CD14-positive monocyte (primary cell): Measurements from ENCODE around the gene PLVAP. TPM values are rescaled to one million over a fixed set of nuclear protein-coding genes. Genes with fewer than 3 reads are reported as not detected.

Experiments
- DNase-seq, 3 donors: peaks; one replicate each; pipeline ENCODE4 v3.0.0-alpha.2; 2011 to 2022
- H2AFZ ChIP-seq: 2 replicates; pipeline ENCODE4 v1.6.0; 2012; ENCODE audit warnings: mild to moderate bottlenecking, low read depth, low read length, inconsistent platforms; ENCODE audit not compliant: insufficient read depth, poor library complexity, severe bottlenecking
- H3K27ac ChIP-seq, 2 donors: 1 replicate in 1 of 2; 2 replicates in 1 of 2; pipeline ENCODE4 v1.5.1; 2012 to 2013; ENCODE audit warnings: low read length in 2 of 2, control low read depth in 1 of 2, inconsistent platforms in 1 of 2, low read depth in 1 of 2, mild to moderate bottlenecking in 1 of 2
- H3K27me3 ChIP-seq, 2 donors: one replicate each; pipeline versions ENCODE4 v1.6.0 to v1.6.1; 2011 to 2013; ENCODE audit warnings: low read length in 2 of 2; ENCODE audit not compliant: control insufficient read depth in 2 of 2, insufficient read depth in 2 of 2
- H3K36me3 ChIP-seq, 2 donors: replicated peaks in 1 of 2; 1 replicate in 1 of 2; 2 replicates in 1 of 2; pipeline versions ENCODE4 v1.5.1 to v1.6.1; 2012 to 2013; ENCODE audit warnings: low read length in 2 of 2, control low read depth in 1 of 2, inconsistent platforms in 1 of 2, mild to moderate bottlenecking in 1 of 2; ENCODE audit not compliant: insufficient read depth in 2 of 2, control insufficient read depth in 1 of 2
- H3K4me1 ChIP-seq, 2 donors: 1 replicate in 1 of 2; 2 replicates in 1 of 2; pipeline versions ENCODE4 v1.5.1 to v1.6.1; 2012 to 2013; ENCODE audit warnings: low read length in 2 of 2, control low read depth in 1 of 2, inconsistent platforms in 1 of 2, mild to moderate bottlenecking in 1 of 2, moderate library complexity in 1 of 2; ENCODE audit not compliant: insufficient read depth in 2 of 2, control insufficient read depth in 1 of 2
- H3K4me2 ChIP-seq: replicated peaks from 2 replicates; pipeline ENCODE3; 2012; ENCODE audit warnings: low read length, moderate library complexity, mild to moderate bottlenecking; ENCODE audit not compliant: poor library complexity, severe bottlenecking; ENCODE audit errors: extremely low read depth
- H3K4me3 ChIP-seq, 3 experiments: fragments of 200-600 bp in 1 of 3; sonication (generic) in 1 of 3; replicated peaks in 1 of 3; 1 replicate in 2 of 3; 2 replicates in 1 of 3; pipeline ENCODE4 v1.5.1; 2011 to 2013; ENCODE audit warnings: low read length in 3 of 3, mild to moderate bottlenecking in 3 of 3, control low read depth in 2 of 3, low read depth in 2 of 3, inconsistent platforms in 1 of 3, moderate library complexity in 1 of 3
- H3K79me2 ChIP-seq: 2 replicates; pipeline ENCODE4 v1.6.0; 2012; ENCODE audit warnings: mild to moderate bottlenecking, control low read depth, inconsistent platforms, low read length, moderate library complexity; ENCODE audit not compliant: insufficient read depth
- H3K9ac ChIP-seq: 2 replicates; pipeline ENCODE4 v1.6.0; 2017; ENCODE audit warnings: low read length, mild to moderate bottlenecking; ENCODE audit not compliant: insufficient read depth, poor library complexity, severe bottlenecking
- H3K9me3 ChIP-seq, 2 donors: replicated peaks in 1 of 2; 1 replicate in 1 of 2; 2 replicates in 1 of 2; pipeline versions ENCODE4 v1.5.1 to v1.6.1; 2012 to 2013; ENCODE audit warnings: low read length in 2 of 2, control low read depth in 1 of 2; ENCODE audit not compliant: control insufficient read depth in 1 of 2, insufficient read depth in 1 of 2
- H4K20me1 ChIP-seq: 2 replicates; pipeline ENCODE4 v1.6.0; 2012; ENCODE audit warnings: mild to moderate bottlenecking, low read length, control low read depth, moderate library complexity; ENCODE audit not compliant: insufficient read depth
- H3K27ac Mint-ChIP-seq, 7 donors: one replicate each; pipeline ENCODE4 v1.8.0; 2020; ENCODE audit warnings: mild to moderate bottlenecking in 7 of 7, mixed read lengths in 7 of 7, moderate library complexity in 6 of 7, inconsistent platforms in 2 of 7
- H3K27me3 Mint-ChIP-seq, 3 donors: one replicate each; pipeline ENCODE4 v1.8.0; 2021 to 2022; ENCODE audit warnings: low read depth in 3 of 3, mild to moderate bottlenecking in 3 of 3, mixed read lengths in 3 of 3, moderate library complexity in 3 of 3, inconsistent platforms in 1 of 3
- H3K36me3 Mint-ChIP-seq, 2 donors: one replicate each; pipeline ENCODE4 v1.8.0; 2020; ENCODE audit warnings: mixed read lengths in 2 of 2, inconsistent platforms in 1 of 2, mild to moderate bottlenecking in 1 of 2
- H3K4me1 Mint-ChIP-seq: one replicate; pipeline ENCODE4 v1.8.0; 2020; ENCODE audit warnings: mild to moderate bottlenecking, mixed read lengths
- H3K4me3 Mint-ChIP-seq, 2 donors: one replicate each; pipeline ENCODE4 v1.8.0; 2020; ENCODE audit warnings: mild to moderate bottlenecking in 2 of 2, mixed read lengths in 2 of 2, moderate library complexity in 1 of 2
- H3K9me3 Mint-ChIP-seq, 7 donors: one replicate each; pipeline ENCODE4 v1.8.0; 2020 to 2022; ENCODE audit warnings: mixed read lengths in 7 of 7, mild to moderate bottlenecking in 6 of 7, moderate library complexity in 6 of 7, inconsistent platforms in 2 of 7
- WGBS: methylation state at CpG from one replicate; pipeline ENCODE4 v1.1.5; 2013; ENCODE audit warnings: missing lambda C conversion rate; ENCODE audit not compliant: insufficient coverage; 5-methylcytosine and 5-hydroxymethylcytosine counted together
- intact Hi-C, 2 donors: fragments of 100-400 bp; cut with micrococcal nuclease; formaldehyde crosslinking; loops; one replicate each; pipeline versions ENCODE4 v1.15.0 to v1.15.1; 2023
- polyA plus RNA-seq, 3 donors: library from polyadenylated mRNA; depleted of rRNA in 1 of 3; unstranded in 2 of 3; stranded (reverse) in 1 of 3; fragments of 300-500 nt in 2 of 3; fragments of >200 nt in 1 of 3; fragmentation: Illumina TruSeq in 2 of 3; gene quantifications; 1 replicate in 2 of 3; 2 replicates in 1 of 3; pipeline ENCODE4 v1.2.3, GENCODE V29; 2012 to 2021
- TF ChIP-seq, protein P1 (sequence below): fragments of 200-600 bp; IDR thresholded peaks from one replicate; pipeline ENCODE4 v1.8.0; 2022; ENCODE audit warnings: antibody characterized with exemption, mild to moderate bottlenecking

The PLVAP gene
- polyA plus RNA-seq, 3 donors = 0.08 to 0.81 TPM; not detected in 1

DNA sequence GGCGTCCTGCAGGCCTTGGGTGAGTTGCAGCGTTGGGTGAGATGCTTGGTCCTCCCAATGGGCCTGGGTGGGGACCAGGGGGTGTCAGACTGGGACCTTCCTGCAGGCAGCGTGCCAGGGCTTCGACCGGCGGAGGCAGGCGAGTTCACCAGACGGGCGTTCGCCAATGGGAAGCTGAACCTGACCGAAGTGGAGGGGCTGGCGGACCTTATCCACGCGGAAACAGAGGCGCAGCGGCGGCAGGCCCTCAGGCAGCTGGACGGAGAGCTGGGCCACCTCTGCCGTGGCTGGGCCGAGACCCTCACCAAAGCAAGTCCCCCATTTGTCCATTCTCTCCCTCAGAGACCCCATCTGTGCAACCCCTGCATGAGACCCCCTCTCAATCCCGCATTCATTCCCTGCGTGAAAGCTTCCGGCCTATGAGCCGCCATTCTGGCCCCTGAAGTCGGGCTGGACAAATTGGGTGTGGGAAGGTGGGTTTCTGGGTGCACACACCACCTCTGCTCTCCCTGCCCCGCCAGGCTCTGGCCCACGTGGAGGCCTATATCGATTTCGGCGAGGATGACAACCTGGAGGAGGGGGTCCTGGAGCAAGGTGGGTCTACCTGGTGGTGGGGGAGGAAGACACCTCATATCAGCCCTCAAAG lies 38.6 kb downstream of the PLVAP start:
- peak overlapping the region; percentile 95 to 99 for H3K4me3 Mint-ChIP-seq
- no peaks in the 10 kb centered on the region for H3K9me3 Mint-ChIP-seq
- peaks cover 0 to 1% (median 0%) of the 10 kb centered on the region in 3 donors for H3K27me3 Mint-ChIP-seq
- H3K4me1 ChIP-seq = peaks cover 39 to 53% of the 10 kb centered on the region in 2 donors
- H3K9me3 ChIP-seq = no peaks in the 10 kb centered on the region
- H3K4me1 Mint-ChIP-seq = peaks cover 32% of the 10 kb centered on the region
- peaks cover 4 to 6% of the 10 kb centered on the region in 2 donors for H3K36me3 ChIP-seq
- H3K4me3 ChIP-seq = peak overlapping the region in 1 of 3 experiments; percentile 90
- peaks cover 9 to 17% of the 10 kb centered on the region in 2 donors for H3K36me3 Mint-ChIP-seq
- TF ChIP-seq, protein P1, sequence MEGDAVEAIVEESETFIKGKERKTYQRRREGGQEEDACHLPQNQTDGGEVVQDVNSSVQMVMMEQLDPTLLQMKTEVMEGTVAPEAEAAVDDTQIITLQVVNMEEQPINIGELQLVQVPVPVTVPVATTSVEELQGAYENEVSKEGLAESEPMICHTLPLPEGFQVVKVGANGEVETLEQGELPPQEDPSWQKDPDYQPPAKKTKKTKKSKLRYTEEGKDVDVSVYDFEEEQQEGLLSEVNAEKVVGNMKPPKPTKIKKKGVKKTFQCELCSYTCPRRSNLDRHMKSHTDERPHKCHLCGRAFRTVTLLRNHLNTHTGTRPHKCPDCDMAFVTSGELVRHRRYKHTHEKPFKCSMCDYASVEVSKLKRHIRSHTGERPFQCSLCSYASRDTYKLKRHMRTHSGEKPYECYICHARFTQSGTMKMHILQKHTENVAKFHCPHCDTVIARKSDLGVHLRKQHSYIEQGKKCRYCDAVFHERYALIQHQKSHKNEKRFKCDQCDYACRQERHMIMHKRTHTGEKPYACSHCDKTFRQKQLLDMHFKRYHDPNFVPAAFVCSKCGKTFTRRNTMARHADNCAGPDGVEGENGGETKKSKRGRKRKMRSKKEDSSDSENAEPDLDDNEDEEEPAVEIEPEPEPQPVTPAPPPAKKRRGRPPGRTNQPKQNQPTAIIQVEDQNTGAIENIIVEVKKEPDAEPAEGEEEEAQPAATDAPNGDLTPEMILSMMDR = no peak
- peak in 1 of 3 donors; percentile 10 for DNase-seq
- peak overlapping the region; percentile 65 for H3K9ac ChIP-seq
- H2AFZ ChIP-seq = no peak overlapping the region
- peak overlapping the region in 2 of 7 donors; percentile 46 to 63 for H3K27ac Mint-ChIP-seq
- 94% methylated on average over 20 of the region's 30 CpGs for WGBS
- no peaks in the 10 kb centered on the region for H4K20me1 ChIP-seq
- H3K27me3 ChIP-seq = no peaks in the 10 kb centered on the region
- H3K27ac ChIP-seq = no peak overlapping the region
- peaks cover 16% of the 10 kb centered on the region for H3K79me2 ChIP-seq
- peak overlapping the region; percentile 91 for H3K4me2 ChIP-seq
- intact Hi-C loops = loop anchor here in 1 of 2 donors (5.0 kb wide), 1 partner anchor 36 kb away; the partner anchor contains the start of gene ABHD8

DNA sequence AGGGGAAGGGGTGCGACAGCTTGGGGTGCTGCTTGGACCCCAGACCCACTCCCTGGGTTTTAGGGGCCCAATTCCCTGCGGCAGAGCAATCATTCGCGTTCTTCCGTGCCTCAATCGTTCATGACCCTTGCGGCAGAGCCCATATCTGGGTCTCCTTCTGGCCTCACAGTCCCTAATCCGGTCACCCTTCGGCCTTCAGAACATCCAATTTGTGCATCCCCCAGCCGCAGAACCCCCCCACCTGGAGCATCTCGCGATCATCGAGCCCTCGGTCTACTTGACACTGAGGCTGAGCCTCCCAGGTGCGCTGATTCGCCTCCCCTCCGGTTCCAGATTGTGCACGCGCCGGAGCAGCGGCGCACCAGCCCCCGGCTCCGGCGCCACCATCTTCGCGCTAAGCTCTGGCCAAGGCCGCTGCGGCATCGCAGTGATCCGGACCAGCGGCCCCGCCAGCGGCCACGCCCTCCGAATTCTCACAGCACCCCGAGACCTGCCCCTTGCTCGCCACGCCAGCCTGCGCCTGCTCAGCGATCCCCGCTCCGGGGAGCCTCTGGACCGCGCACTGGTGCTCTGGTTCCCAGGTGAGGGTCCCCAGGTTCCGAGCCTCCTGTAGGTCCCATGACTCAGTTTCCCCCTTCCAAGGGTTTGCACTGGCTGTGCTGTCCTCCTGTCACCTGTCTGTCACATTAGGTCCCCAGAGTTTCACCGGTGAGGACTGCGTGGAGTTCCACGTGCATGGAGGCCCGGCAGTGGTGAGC lies 39.3 kb downstream of the PLVAP start:
- intact Hi-C loops = loop anchor here in 1 of 2 donors (5.0 kb wide), 1 partner anchor 36 kb away; the partner anchor contains the start of gene ABHD8
- Mint-ChIP-seq H3K27me3 (peaks cover 0 to 1% (median 0%) of the 10 kb centered on the region in 3 donors), H3K27ac (peak overlapping the region in 6 of 7 donors; percentile 37 to 95 (median 74)), H3K36me3 (peaks cover 11 to 17% of the 10 kb centered on the region in 2 donors), H3K4me1 (peaks cover 34% of the 10 kb centered on the region), H3K9me3 (peaks cover 0 to 1% (median under 1%) of the 10 kb centered on the region in 7 donors), H3K4me3 (peak overlapping the region; percentile 95 to 99)
- WGBS = 6% methylated on average over 50 of the region's 50 CpGs
- TF ChIP-seq, protein P1 = no peak
- H3K4me3 ChIP-seq = peak overlapping the region; percentile 69 to 94 (median 90)
- peaks cover 42 to 59% of the 10 kb centered on the region in 2 donors for H3K4me1 ChIP-seq
- peak overlapping the region; percentile 93 for H2AFZ ChIP-seq
- H3K36me3 ChIP-seq = peaks cover 4 to 6% of the 10 kb centered on the region in 2 donors
- H3K27me3 ChIP-seq = no peaks in the 10 kb centered on the region
- peak overlapping the region in 1 of 2 donors; percentile 17 for H3K27ac ChIP-seq
- no peaks in the 10 kb centered on the region for H3K9me3 ChIP-seq
- H3K9ac ChIP-seq = peak overlapping the region; percentile 65
- no peaks in the 10 kb centered on the region for H4K20me1 ChIP-seq
- H3K4me2 ChIP-seq = peak overlapping the region; percentile 91
- peak in 1 of 3 donors; percentile 10 for DNase-seq
- H3K79me2 ChIP-seq = peaks cover 16% of the 10 kb centered on the region
